Testis (tissue), 3 donors: Measurements from ENCODE around the gene SF3B3. TPM values are rescaled to one million over a fixed set of nuclear protein-coding genes. Genes with fewer than 3 reads are reported as not detected.

Source experiments
- DNase-seq: peaks from one replicate; pipeline ENCODE4 v3.0.0-alpha.2; 2019
- H3K27ac ChIP-seq, 2 donors: fragments of 200-600 bp; sonication (generic); one replicate each; pipeline ENCODE4 v1.5.1; 2019
- H3K27me3 ChIP-seq: fragments of 200-600 bp; sonication (generic); one replicate; pipeline ENCODE4 v1.5.1; 2019
- H3K36me3 ChIP-seq: fragments of 200-600 bp; sonication (generic); one replicate; pipeline ENCODE4 v1.5.1; 2017; ENCODE audit warnings: low read depth; ENCODE audit errors: missing control alignments
- H3K4me1 ChIP-seq: fragments of 200-600 bp; sonication (generic); one replicate; pipeline ENCODE4 v1.5.1; 2019
- H3K4me3 ChIP-seq, 2 donors: fragments of 200-600 bp; sonication (generic); one replicate each; pipeline ENCODE4 v1.5.1; 2017 to 2019
- H3K9me3 ChIP-seq: fragments of 200-600 bp; sonication (generic); one replicate; pipeline ENCODE4 v1.5.1; 2017
- POLR2A ChIP-seq: fragments of 450-650 bp; IDR thresholded peaks from one replicate; pipeline ENCODE4 v1.6.1; 2017; ENCODE audit warnings: antibody characterized with exemption, mild to moderate bottlenecking, moderate library complexity
- WGBS, 2 donors: methylation state at CpG; one replicate each; pipeline ENCODE4 v1.1.5; 2018; 5-methylcytosine and 5-hydroxymethylcytosine counted together
- intact Hi-C: fragments of 100-400 bp; cut with DNase I; formaldehyde crosslinking; loops from one replicate; pipeline ENCODE4 v1.15.1; 2023; ENCODE audit warnings: low total_unique reads
- polyA plus RNA-seq: library from polyadenylated mRNA; stranded (reverse); fragments of 350-450 nt; fragmentation: Illumina TruSeq; extraction: RNeasy Lipid Tissue Mini Kit (QIAGEN cat#74804); gene quantifications from one replicate; pipeline ENCODE4 v1.2.3, GENCODE V29; 2014; ENCODE audit warnings: low read depth, low replicate concordance; ENCODE audit not compliant: insufficient read depth
- total RNA-seq, 2 donors: library from RNA; depleted of rRNA; stranded (reverse); fragments of >200 nt; gene quantifications; one replicate each; pipeline ENCODE4 v1.2.3, GENCODE V29; 2016
- TF ChIP-seq, protein P1 (sequence below), 3 experiments: fragments of 450-650 bp in 2 of 3; fragments of 200-600 bp in 1 of 3; sonication (generic) in 1 of 3; IDR thresholded peaks; one replicate each; pipeline ENCODE4 v1.5.1; 2016 to 2019; ENCODE audit warnings: antibody characterized with exemption in 3 of 3, mild to moderate bottlenecking in 2 of 3, moderate library complexity in 1 of 3

Gene SF3B3
- total and polyA plus RNA-seq, 3 donors from 2014 or later: 134 to 181 (median 143) TPM

GRCh38 chr16:70494202-70494770, 29.3 kb upstream of the SF3B3 start:
- Histone ChIP-seq H3K9me3 (no peaks in the 10 kb centered on the region), H3K27me3 (no peaks in the 10 kb centered on the region), H3K4me1 (no peaks in the 10 kb centered on the region), H3K36me3 (no peaks in the 10 kb centered on the region), H3K4me3 (no peak overlapping the region), H3K27ac (no peak overlapping the region)
- no peak for DNase-seq
- intact Hi-C loops: no loop called here
- 85 to 94% methylated on average over 5 of the region's 5 CpGs for WGBS, 2 donors
- TF ChIP-seq, protein P1, sequence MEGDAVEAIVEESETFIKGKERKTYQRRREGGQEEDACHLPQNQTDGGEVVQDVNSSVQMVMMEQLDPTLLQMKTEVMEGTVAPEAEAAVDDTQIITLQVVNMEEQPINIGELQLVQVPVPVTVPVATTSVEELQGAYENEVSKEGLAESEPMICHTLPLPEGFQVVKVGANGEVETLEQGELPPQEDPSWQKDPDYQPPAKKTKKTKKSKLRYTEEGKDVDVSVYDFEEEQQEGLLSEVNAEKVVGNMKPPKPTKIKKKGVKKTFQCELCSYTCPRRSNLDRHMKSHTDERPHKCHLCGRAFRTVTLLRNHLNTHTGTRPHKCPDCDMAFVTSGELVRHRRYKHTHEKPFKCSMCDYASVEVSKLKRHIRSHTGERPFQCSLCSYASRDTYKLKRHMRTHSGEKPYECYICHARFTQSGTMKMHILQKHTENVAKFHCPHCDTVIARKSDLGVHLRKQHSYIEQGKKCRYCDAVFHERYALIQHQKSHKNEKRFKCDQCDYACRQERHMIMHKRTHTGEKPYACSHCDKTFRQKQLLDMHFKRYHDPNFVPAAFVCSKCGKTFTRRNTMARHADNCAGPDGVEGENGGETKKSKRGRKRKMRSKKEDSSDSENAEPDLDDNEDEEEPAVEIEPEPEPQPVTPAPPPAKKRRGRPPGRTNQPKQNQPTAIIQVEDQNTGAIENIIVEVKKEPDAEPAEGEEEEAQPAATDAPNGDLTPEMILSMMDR (IDR thresholded peaks at IDR 0.05): no peak
- no peak for TF ChIP-seq POLR2A

GRCh38 chr16:70494777-70495176, 28.8 kb upstream of the SF3B3 start:
- Histone ChIP-seq H3K4me1 (no peaks in the 10 kb centered on the region), H3K4me3 (no peak overlapping the region), H3K9me3 (no peaks in the 10 kb centered on the region), H3K27ac (no peak overlapping the region), H3K36me3 (no peaks in the 10 kb centered on the region), H3K27me3 (no peaks in the 10 kb centered on the region)
- DNase-seq: no peak
- no peak for TF ChIP-seq POLR2A
- TF ChIP-seq, protein P1 (IDR thresholded peaks at IDR 0.05): no peak
- intact Hi-C loops: no loop called here
- WGBS, 2 donors: 81 to 88% methylated on average over 2 of the region's 2 CpGs

DNA sequence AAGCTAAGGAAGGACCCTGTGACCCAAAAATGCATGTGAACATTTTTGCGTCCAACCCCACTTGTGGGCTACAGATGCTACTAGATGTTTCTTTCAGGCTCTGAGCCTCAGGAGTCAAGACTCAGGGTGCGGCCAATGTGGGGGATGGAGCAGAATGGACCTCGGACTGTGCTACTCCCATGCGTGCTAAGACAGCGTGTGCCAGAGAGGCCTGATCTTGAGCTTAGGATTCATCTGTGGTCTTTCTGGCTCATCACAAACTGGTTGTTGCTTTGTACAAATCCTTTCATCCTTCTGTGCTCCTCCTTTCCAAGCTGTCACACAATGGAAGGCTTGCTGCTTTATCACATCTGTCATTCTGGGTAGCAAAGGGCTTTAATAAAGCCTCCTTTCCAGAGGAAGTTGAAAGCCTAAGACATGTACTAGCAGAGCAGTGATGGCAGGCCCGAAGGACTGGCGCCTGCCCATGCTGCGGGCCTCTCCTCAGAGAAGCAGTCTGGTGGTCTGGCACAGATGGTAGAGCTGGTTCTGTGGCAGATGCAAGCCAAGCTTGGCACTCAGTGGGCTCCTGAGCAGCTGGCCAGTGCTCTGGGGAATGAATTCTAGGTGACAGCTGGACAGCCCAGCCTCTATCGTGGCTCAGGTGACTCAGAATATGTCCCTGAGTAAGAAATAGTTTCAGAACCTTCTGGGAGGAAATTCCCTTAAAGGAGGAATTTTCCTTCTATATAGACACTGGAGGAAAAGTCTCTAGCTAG, 28.0 kb upstream of the SF3B3 start:
- Histone ChIP-seq H3K27ac (no peak overlapping the region), H3K9me3 (no peaks in the 10 kb centered on the region), H3K36me3 (no peaks in the 10 kb centered on the region), H3K4me1 (no peaks in the 10 kb centered on the region), H3K4me3 (no peak overlapping the region), H3K27me3 (no peaks in the 10 kb centered on the region)
- no peak for TF ChIP-seq POLR2A
- TF ChIP-seq, protein P1 (IDR thresholded peaks at IDR 0.05): no peak
- 89 to 93% methylated on average over 9 of the region's 9 CpGs for WGBS, 2 donors
- DNase-seq: no peak
- intact Hi-C loops: no loop called here

DNA sequence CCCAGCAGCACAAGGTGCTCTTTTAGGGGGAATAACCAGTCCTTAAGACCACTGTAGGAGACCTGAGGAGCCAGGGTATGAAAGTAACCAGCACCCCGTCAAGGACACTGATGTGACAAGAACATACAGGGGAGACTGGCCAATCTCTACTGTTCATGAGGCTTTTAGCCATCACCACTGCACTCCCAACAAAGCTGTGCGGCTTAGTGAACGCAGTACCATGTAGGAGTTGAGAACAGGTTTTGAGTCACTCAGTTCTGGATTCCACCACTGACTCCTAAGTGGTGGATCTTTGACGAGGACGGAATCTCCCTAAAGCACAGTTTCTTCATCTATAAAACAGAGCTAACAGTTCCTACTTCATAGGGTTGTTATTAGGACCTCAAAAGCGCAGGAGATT, 27.1 kb upstream of the SF3B3 start:
- Histone ChIP-seq H3K4me3 (no peak overlapping the region), H3K4me1 (no peaks in the 10 kb centered on the region), H3K27me3 (no peaks in the 10 kb centered on the region), H3K36me3 (no peaks in the 10 kb centered on the region), H3K27ac (no peak overlapping the region), H3K9me3 (no peaks in the 10 kb centered on the region)
- 97% methylated on average over 6 of the region's 6 CpGs for whole genome bisulfite sequencing, 2 donors
- no peak for DNase-seq
- intact Hi-C loops: no loop called here
- TF ChIP-seq, protein P1 (IDR thresholded peaks at IDR 0.05): no peak
- TF ChIP-seq POLR2A: no peak

DNA sequence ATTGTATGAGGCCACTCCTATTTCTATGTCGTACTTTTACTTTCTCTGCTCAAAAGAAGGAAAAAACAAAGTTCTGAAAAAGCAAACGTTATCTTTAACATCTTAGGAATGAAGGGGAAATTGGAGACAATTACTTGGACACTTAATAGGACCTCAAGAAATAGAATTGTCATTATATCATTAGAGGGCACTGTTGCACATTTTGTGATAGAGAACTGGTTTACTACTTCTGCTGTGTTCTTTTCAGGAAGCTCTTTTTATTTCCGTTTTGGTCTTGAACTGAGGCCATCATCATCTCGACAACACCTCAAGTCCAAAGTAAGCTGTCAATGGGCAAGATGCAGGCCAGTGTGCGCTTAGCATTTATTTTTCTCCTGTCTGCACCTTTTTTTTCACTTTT, 14.9 kb upstream of the SF3B3 start:
- Histone ChIP-seq H3K36me3 (no peaks in the 10 kb centered on the region), H3K27me3 (no peaks in the 10 kb centered on the region), H3K9me3 (no peaks in the 10 kb centered on the region), H3K4me3 (no peak overlapping the region), H3K27ac (no peak overlapping the region), H3K4me1 (no peaks in the 10 kb centered on the region)
- 62 to 65% methylated on average over 5 of the region's 5 CpGs for WGBS, 2 donors
- TF ChIP-seq POLR2A: no peak
- TF ChIP-seq, protein P1 (IDR thresholded peaks at IDR 0.05): no peak
- intact Hi-C loops: no loop called here
- DNase-seq: no peak
